SK-N-SH (cell line): ENCODE data around the gene RNF11.

Source experiments
- POLR2AphosphoS5 ChIP-seq: IDR thresholded peaks from 2 replicates; pipeline ENCODE4 v1.6.1; 2012; ENCODE audit warnings: low read depth, low read length
- RFX5 ChIP-seq: IDR thresholded peaks from 2 replicates; pipeline ENCODE4 v1.6.1; 2012; ENCODE audit warnings: mild to moderate bottlenecking, improper control_type of control experiment, low read length
- RXRA ChIP-seq: IDR thresholded peaks from 2 replicates; pipeline ENCODE4 v1.4.0; 2012; ENCODE audit warnings: low read depth, mild to moderate bottlenecking, borderline replicate concordance
- TF ChIP-seq, protein P1 (sequence below): IDR thresholded peaks from 2 replicates; pipeline ENCODE4 v1.4.0; 2012; ENCODE audit warnings: low read depth, borderline replicate concordance
- TF ChIP-seq, protein P2 (sequence below): fragments of 150-350 bp; IDR thresholded peaks from 2 replicates; pipeline ENCODE4 v1.6.1; 2017; ENCODE audit warnings: antibody characterized with exemption, low read length, low read depth, borderline replicate concordance
- TF ChIP-seq, protein P3 (sequence below): fragments of 200-600 bp; sonication (generic); IDR thresholded peaks from 2 replicates; pipeline ENCODE4 v1.6.1; 2017; ENCODE audit warnings: antibody characterized with exemption, mild to moderate bottlenecking, moderate library complexity

DNA sequence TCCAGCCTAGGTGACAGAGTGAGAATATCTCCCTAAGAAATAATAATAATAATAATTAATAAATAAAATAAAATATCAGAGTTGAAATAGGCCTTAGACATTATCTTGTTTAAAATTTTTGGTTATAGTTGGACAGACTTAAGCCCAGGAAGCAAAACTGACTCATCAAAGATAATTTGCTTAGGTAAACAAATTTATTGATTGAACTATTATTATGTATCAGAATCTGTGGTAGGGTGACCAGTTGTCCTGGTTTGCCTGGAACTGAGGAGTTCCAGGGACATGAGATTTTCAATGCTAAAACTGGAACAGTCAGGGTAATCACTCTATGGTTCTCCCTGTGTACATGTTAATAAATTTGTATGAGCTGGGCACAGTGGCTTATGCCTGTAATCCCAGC is 47.8 kb upstream of the RNF11 start:
- no peak for TF ChIP-seq RXRA
- no peak for TF ChIP-seq POLR2AphosphoS5
- TF ChIP-seq, protein P1, sequence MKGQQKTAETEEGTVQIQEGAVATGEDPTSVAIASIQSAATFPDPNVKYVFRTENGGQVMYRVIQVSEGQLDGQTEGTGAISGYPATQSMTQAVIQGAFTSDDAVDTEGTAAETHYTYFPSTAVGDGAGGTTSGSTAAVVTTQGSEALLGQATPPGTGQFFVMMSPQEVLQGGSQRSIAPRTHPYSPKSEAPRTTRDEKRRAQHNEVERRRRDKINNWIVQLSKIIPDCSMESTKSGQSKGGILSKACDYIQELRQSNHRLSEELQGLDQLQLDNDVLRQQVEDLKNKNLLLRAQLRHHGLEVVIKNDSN = no peak
- TF ChIP-seq, protein P2, sequence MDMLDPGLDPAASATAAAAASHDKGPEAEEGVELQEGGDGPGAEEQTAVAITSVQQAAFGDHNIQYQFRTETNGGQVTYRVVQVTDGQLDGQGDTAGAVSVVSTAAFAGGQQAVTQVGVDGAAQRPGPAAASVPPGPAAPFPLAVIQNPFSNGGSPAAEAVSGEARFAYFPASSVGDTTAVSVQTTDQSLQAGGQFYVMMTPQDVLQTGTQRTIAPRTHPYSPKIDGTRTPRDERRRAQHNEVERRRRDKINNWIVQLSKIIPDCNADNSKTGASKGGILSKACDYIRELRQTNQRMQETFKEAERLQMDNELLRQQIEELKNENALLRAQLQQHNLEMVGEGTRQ = no peak
- TF ChIP-seq, protein P3, sequence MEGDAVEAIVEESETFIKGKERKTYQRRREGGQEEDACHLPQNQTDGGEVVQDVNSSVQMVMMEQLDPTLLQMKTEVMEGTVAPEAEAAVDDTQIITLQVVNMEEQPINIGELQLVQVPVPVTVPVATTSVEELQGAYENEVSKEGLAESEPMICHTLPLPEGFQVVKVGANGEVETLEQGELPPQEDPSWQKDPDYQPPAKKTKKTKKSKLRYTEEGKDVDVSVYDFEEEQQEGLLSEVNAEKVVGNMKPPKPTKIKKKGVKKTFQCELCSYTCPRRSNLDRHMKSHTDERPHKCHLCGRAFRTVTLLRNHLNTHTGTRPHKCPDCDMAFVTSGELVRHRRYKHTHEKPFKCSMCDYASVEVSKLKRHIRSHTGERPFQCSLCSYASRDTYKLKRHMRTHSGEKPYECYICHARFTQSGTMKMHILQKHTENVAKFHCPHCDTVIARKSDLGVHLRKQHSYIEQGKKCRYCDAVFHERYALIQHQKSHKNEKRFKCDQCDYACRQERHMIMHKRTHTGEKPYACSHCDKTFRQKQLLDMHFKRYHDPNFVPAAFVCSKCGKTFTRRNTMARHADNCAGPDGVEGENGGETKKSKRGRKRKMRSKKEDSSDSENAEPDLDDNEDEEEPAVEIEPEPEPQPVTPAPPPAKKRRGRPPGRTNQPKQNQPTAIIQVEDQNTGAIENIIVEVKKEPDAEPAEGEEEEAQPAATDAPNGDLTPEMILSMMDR = no peak
- TF ChIP-seq RFX5 = no peak
